NCI-H345 treated with DMSO at 0.1 percent for 48 hours (cell line): ENCODE results near the gene SNED1.

ENCODE experiments used
- DNase-seq: peaks from one replicate; lab custom pipeline; 2025; ENCODE audit not compliant: unreplicated experiment; lab: John Stamatoyannopoulos, UW

The SNED1 gene

GRCh38 chr2:241043581-241043980 lies 45.2 kb downstream of the SNED1 start:
- no peak for DNase-seq

GRCh38 chr2:241047253-241048010 lies 49.0 kb downstream of the SNED1 start:
- DNase-seq: no peak

GRCh38 chr2:241048149-241048948 lies 49.9 kb downstream of the SNED1 start:
- no peak for DNase-seq

- DNase-seq: no peak
These were observed 50.5 kb downstream of the SNED1 start for GRCh38 chr2:241048949-241049343.

- no peak for DNase-seq
These were observed 51.6 kb downstream of the SNED1 start for GRCh38 chr2:241049739-241050623.

- no peak for DNase-seq
These were observed 52.5 kb downstream of the SNED1 start for GRCh38 chr2:241050624-241051577.

- DNase-seq: no peak
These were observed 53.4 kb downstream of the SNED1 start for GRCh38 chr2:241051578-241052487.

- no peak for DNase-seq
These were observed 54.4 kb downstream of the SNED1 start for GRCh38 chr2:241052677-241053360.

GRCh38 chr2:241053576-241054251 lies 55.3 kb downstream of the SNED1 start:
- no peak for DNase-seq

GRCh38 chr2:241061275-241061674 lies 62.9 kb downstream of the SNED1 start:
- DNase-seq: no peak

GRCh38 chr2:241062389-241063092 lies 64.1 kb downstream of the SNED1 start:
- DNase-seq: no peak

GRCh38 chr2:241063093-241063551 lies 64.7 kb downstream of the SNED1 start:
- DNase-seq: no peak

- no peak for DNase-seq
These were observed 65.2 kb downstream of the SNED1 start for GRCh38 chr2:241063587-241063986.

GRCh38 chr2:241064008-241064801 lies 65.8 kb downstream of the SNED1 start:
- peak; percentile 28 for DNase-seq

GRCh38 chr2:241064802-241065354 lies 66.5 kb downstream of the SNED1 start:
- no peak for DNase-seq

- DNase-seq: no peak
These were observed 67.0 kb downstream of the SNED1 start for GRCh38 chr2:241065355-241065803.
